HL-60/S4 treated with retinoic acid at 250 ng/mL for 4 days and 3 days (cell line): ENCODE measurements around the gene SRPX2.

Source experiments
- in situ Hi-C: fragments of 300-500 bp; cut with MboI; formaldehyde crosslinking; loops from 2 replicates; pipeline ENCODE4 v1.7.0; 2022; ENCODE audit warnings: low sequenced_read_pairs

SRPX2 gene, protein sequence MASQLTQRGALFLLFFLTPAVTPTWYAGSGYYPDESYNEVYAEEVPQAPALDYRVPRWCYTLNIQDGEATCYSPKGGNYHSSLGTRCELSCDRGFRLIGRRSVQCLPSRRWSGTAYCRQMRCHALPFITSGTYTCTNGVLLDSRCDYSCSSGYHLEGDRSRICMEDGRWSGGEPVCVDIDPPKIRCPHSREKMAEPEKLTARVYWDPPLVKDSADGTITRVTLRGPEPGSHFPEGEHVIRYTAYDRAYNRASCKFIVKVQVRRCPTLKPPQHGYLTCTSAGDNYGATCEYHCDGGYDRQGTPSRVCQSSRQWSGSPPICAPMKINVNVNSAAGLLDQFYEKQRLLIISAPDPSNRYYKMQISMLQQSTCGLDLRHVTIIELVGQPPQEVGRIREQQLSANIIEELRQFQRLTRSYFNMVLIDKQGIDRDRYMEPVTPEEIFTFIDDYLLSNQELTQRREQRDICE

DNA sequence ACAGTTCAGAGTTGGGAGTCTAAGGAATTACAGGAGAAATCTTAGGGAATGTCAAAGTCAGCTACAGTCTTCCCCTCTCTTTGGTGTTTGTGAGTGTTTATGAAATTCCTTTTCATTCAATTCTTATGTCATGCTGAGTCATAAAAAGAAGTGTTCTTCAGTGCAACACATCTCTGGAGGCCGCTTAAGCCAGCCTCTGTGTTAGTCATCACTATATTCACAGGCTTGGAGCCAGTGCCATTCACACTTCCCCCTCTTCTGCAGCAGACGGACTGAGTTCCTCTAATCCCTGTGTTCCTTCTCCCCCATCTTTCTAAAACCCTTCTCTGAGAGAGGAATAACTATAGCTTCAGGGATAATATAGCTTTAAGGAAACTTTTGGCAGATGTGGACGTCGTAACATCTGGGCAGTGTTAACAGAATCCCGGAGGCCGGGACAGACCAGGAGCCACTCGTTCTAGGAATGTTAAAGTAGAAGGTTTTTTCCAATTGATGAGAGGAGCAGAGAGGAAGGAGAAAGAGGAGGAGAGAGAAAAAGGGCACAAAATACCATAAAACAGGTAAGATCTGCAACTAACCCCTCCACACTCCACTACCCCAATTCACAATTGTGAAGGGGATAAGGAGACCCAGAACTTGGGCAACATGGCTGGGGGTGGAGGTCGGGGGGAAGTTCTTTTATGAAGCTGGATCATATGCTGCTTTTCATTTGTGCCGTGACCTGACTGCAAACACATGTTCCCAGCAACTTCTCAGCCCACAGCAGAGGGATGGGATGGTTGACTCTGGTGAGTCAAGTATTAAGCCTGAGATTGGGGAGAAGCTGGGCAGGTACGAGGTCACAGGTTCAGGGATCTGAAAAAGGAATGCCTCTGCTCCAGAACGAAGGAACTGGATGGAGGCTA is at the start of gene SRPX2:
SRPX2 (plus strand) TSS at position 244 of the 905 bp plus-strand sequence. CDS start 2,124 bp downstream, outside the sequence.
- in situ Hi-C loops: no loop called here

DNA sequence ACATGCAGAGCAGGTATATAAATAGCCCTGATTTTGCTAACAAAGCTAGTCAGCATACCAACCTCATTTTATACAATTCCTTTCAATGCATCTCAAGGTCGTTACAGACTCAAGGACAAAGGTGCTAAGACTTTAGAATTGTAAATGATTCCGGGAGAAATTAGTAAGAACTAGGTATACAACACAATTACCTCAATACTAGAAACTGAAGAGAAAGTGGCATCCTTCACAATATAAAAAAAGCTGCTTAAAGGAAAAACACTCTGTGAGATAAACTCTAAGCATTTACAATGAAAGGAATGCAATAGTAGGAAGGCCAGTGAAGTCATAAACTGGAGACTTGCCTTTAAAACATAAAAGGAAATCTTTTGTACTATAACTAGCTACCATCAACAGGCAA is 47.4 kb upstream of the SRPX2 start:
- in situ Hi-C loops: no loop called here

DNA sequence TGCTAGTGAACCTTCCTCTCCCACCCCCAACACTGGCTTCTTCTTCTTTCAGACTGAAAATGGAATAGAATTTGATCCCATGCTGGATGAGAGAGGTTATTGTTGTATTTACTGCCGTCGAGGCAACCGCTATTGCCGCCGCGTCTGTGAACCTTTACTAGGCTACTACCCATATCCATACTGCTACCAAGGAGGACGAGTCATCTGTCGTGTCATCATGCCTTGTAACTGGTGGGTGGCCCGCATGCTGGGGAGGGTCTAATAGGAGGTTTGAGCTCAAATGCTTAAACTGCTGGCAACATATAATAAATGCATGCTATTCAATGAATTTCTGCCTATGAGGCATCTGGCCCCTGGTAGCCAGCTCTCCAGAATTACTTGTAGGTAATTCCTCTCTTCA is 44.5 kb upstream of the SRPX2 start:
- in situ Hi-C loops: no loop called here

DNA sequence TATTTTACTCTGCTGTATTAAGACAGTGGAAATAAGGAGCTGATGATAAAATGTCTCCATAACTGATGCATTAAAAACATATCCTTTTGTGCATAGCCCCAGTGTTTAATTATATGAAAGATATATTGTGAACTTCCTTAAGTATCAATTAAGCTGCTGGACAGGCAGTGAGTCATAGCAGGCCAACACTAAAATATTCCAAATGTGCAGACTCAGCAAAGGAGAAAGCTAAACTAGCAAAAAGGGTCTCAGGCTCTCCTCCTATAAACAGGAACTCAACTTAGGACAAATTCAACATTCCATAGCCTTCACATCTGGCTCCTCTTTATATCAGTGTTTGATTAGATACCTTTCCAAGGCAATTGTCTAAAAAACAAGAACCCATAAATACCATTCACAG is 43.7 kb upstream of the SRPX2 start:
- in situ Hi-C loops: no loop called here

DNA sequence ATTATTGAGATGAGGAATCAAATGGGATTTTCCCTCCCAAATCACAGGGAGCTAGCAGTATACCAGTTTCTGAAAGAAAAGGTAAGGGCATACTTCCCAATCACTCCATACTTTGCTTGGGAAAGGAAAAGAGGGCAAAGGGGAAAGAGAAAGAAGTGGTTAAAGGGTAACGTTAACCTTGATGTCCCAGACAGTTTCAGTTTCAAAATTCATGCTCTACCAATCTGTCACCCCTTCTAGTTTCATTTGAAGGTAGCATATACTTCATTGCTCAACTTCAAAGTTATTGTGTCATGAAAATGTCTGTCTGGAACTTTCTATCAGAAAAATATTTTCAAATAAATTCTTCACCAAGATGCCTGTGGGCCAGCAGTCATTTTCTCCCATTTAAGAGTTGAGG is 43.2 kb upstream of the SRPX2 start:
- in situ Hi-C loops: no loop called here

DNA sequence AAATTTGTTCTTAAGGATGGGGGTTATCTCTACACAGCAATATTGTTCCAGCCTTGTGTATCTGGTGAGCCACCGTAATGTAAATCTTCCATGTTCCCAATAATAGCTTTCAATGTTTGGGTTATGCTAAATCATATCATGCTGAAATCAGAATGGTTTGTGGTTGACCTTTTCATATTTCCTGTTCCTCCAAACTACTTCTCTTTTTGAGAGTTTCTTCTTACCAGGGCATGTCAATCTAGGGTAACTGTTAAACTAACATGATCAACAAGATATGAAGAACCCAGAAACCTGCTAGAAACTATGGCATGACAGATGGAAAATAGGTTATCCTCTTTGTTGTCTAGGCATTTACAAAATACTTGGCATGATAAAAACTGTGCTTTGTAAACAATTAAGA is 37.2 kb upstream of the SRPX2 start:
- in situ Hi-C loops: no loop called here

DNA sequence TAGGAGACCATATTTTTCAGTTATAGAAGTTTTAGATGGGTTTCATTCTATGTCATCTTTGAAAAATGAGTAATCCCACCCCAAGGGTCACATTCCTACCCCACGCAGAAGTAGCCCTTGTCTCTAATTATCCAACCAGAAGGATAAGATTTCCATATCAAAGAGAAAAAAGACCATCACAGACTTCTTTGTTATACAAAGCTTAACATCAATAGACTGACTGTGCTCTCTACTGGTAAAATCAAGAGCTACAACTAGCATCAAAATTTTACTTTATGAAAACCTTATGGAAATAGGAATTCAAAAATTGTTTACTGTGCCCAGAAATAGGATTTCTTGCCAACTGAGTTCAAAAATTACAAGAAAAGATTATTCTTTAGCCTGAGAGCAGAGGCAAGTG is 34.4 kb upstream of the SRPX2 start:
- in situ Hi-C loops: no loop called here

DNA sequence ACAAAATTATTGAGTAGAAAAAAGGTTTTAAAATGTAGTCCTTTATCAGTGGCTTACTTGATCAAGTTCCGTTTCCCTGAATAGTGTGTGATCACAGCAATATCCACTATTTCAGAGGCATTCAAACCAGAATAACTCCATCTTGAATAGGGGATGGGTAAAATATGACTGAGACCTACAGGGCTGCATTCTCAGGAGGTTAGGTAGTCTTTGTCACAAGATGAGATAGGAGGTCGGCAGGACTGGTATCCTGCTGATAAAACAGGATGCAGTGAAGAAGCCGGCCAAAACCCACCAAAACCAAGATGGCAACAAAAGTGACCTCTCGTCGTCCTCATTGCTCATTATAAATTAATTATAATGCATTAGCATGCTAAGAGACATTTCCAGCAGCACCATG is 32.0 kb upstream of the SRPX2 start:
- in situ Hi-C loops: no loop called here

DNA sequence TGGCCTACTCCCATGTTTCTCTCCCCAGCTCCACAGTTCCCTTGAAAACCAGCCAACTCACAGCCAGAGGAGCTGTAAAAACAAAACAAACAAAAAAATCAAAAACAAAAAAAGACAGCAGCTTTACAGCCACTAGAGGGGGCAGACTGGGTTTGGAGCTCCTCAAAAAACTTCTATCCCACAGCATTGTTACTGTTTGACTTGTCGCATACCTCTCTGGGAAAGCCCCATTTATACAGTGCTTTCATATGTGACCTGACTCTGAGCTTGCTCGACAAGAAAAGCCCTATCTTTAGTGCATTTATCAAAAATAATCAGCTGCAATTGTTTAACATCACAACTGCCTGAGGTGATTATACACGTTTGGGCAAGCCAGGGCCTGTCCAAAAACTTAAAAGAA is 29.0 kb upstream of the SRPX2 start:
- in situ Hi-C loops: no loop called here

DNA sequence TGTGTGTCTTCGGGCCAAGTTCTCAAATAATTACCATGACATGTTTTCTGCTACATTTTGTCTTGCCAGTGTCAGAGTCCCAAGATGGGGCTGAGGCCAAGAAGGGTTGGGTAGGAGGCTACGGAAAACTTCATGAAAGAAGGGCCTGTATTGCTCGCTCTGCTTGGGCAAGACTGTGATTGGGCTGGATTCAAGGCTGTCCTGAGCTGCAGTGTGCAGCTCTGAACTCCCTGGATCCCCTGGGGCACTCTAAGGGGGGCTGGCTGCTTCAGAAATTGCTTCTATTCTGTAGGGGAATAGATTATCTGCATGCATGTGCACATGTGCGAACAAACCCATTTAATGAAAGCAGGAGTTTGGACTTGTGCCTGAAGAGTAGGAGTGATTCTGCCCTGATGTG is 21.0 kb upstream of the SRPX2 start:
- in situ Hi-C loops: no loop called here

DNA sequence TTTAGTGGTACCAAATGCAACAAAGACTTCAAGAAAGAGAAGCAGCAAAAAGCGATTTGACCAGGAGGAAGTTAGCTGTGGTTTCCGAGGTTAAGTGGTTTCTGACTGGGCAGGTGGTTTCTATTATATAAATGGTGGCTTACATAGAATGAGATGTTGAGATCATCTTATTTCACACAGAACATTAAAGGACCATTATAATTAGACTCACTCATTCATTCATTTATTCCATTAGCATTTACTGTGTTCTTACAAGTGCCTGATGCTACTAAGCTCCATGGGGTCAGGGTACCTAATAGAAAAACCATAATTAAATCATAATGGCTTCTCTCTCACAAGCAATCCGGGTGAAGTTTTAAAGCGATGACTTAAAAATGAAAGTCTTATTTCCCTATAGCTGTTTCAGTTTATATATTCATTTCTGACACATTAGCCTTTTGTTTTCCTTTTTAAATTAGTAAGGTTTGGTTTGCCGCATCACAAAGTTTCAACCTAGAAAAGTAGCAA is 18.0 kb upstream of the SRPX2 start:
- in situ Hi-C loops: no loop called here

DNA sequence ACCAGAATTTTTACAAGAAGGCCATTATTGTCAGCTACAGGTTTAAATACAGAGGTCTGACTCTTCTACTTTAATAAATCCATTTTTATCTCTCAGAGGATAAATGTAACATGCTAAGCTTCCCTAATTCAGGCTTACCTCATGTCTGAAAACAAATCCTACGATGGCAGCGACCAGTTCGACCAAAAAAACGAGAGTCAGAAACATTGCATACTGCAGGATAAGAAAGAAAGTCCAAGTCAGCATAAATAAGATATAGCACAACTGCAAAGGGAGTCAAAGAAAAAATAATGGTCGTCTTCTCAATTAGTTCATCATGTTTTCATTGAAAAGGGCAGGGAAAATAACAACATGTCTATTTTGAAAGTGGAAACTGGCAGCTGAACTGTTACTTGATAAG is 9.0 kb upstream of the SRPX2 start:
- in situ Hi-C loops: no loop called here

DNA sequence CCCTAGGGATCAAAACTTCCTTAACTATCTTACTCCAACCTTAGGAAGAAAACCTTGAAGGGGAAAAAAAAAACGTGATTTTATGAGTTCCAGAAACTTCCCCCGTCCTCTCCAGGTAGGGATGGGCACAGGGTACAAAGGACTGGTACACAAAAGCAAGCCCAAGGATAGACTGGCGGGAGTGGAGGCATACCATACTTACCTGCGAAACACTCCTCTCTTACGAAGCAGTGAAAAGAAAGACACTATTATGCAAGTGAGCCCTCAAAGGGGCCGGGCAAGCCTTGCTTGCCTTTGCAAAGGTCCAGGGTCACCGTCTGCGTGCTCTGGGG is 8.0 kb upstream of the SRPX2 start:
- in situ Hi-C loops: no loop called here

DNA sequence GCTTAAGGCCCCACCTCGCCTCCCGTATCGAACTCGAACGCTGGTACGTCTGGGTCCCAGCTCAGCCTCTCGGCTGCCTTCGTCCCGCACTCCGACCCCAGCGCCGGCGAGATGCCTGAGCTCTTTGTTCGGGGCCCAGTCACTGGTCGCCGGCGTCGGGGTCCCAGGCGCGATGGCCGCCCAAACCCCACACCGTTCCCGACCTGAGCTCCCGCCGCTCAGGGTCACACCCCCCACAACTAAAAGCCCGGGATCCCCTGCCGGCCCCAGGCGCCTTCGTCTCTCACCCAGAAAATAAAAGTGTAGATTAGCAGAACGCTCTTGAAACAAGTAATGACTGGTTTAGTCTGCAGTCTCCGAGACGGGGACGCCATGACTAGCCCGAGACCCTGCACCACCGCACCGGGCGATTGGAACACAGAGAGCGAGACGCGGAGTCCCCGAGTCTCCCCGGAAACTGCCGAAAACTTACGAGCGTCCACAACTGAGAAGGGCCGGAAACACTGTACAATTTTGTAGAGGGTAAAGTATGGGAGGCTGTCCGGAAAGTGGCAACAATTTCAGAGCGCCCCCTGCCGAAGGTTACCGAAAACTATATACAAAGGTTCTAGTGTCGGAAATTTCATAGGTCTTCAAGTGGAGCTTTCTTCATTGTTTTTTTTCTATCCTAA is 7.5 kb upstream of the SRPX2 start, which contains the start of gene TSPAN6:
TSPAN6 (minus strand) TSS at position 486 of the 671 bp plus-strand sequence; CDS start at position 374, 112 bp downstream.
- in situ Hi-C loops: no loop called here

DNA sequence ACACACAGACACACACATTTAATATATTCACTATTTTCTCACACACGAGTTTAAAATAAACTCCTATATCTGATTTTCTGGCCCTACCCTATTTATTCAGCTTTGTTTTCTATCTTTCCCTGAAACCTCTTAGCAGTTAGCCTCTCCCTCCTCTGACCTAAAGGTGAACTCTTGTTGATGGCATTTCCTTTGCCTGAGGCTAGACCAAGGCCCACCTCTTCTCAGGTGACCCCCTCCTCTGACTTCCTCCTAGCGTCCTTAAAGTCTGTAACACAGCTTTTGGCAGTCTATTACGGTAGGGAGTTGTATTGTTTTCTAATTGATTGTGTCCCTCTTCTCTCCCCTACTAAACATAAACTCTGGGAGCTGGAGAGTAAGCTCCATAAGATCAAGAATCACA is 1.7 kb upstream of the SRPX2 start:
- in situ Hi-C loops: no loop called here

DNA sequence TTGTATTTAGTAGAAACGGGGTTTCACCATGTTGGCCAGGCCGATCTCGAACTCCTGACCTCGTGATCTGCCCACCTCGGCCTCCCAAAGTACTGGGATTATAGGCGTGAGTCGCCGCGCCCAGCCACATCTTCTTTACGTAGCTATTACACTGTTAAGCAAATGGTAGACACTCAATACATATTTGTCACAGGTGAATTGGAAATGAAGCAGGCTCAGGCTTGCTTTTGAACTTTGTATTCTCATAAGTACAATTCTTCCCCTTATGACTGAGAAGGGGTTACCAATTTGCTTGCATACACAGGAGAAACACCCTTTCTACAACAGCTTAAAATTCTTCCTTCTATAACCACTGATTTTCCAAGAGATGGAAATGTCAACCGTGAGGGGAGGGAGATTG is 787 bp upstream of the SRPX2 start:
- in situ Hi-C loops: no loop called here

DNA sequence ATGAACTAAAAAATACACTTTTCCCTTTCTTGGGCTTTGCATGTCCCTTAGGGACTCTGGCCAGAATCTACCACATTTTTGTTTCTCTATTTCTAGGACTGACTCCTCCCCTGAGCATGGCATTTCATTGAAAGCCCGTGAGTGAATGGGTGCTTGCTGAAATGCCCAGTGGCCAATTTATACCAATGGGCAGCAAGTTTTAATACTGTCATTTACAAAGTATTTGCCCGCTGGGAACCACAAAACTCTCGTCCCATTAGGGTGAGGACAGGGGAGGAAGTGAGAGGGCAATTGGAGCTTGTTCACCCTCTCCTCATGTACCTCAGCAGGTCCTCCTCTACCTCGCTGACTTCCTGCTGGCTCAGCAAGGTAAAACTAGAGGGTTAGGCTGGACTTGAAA is 1.1 kb downstream of the SRPX2 start:
- in situ Hi-C loops: no loop called here

DNA sequence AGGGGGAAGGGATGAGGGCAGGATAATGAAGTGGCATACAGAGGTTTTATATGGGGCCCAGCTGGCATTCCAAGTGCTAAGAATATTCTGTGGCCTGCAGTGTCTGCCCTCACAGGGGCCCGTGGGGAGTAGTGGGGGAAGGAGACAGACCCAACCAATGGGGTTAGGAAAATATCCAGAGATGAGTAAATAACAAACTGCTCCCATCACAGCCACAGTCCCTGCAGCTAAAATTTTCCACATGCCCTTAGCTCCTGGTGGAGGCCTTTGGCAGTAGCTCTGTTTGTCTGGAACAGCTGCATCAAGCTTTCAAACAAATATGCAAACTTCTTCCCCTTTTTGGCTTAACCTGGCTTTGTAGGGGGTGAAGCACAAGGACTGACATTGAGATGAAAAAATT is 3.1 kb downstream of the SRPX2 start:
- in situ Hi-C loops: no loop called here

DNA sequence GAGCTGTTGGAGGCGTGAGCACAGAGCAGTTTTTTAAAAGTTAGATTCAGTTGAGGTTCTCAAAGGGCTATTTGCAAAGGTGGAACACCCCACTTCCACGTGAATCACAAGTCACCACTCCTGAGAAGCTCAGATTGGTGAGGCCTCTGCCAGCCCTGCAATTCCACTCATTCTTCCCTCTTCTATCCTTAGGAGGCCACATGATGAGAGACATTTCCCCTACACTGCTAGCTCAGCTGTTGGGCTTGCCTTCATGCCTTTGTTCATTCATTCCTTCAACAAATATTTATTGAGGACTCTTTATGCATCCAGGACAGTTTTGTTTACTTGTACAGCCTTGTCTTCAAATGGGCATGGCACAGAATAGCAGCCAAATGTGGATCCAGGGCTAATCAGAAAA is 3.7 kb downstream of the SRPX2 start:
- in situ Hi-C loops: no loop called here

DNA sequence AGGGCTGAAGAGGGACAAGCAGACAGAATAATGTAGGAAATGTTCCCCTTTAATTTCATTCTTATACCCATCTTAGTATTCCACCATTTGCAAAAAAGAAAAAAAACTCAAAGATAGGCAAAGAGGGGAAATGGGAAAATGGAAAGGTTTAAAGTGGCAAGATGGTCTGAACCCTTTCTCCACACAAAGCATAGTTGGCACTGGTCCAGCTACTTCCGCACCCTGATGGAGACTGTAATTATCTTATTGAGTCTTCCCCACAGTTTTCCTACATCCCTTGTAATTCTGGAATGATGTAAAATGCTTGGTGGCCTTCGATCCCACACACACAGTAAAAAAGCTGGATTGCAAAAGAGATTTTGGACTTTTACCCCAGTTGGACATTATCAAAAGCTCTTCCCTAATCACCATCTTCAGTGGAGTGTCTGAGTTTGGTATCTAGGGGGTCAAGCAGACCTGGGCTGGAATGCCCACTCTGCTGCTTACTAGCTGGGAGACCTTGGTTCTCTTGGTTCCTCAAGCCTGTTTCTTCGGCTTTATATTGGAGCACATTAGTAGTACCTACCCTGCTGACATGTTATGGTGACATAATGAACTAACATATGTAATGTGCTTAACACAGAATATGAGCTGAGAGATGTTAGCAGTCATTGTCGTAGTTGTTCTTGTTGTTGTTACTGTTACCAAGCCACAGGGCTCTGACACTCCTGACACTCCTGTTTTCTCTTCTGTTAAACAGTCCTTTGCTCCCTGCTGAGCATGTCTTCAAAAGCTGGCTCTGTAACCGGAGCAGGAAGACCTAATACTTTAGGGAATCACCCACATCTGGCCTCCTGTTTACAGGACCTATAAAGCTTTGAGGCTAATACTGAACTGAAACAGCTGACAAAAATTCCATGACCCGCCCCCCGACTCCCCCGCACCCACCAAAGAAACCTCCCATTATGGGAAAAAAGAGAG is 4.7 kb downstream of the SRPX2 start:
- in situ Hi-C loops: no loop called here
